SK-N-SH treated with all-trans-retinoic acid at 6 μM for 48 hours (cell line): Measurements from ENCODE around the gene ETNK2.

Experiments used
- ARNTL ChIP-seq: fragments of 450-650 bp; formaldehyde crosslinking; IDR thresholded peaks from 2 replicates; pipeline ENCODE4 v1.5.0; 2020; ENCODE audit warnings: low read depth, mild to moderate bottlenecking, moderate library complexity, borderline replicate concordance
- ESRRG ChIP-seq: fragments of 250-450 bp; sonication (Bioruptor Pico); IDR thresholded peaks from 2 replicates; pipeline ENCODE4 v1.6.1; 2021; ENCODE audit warnings: mild to moderate bottlenecking
- ISL1 ChIP-seq: fragments of 250-450 bp; sonication (Bioruptor Pico); IDR thresholded peaks from 2 replicates; pipeline ENCODE4 v2.1.2; 2022; ENCODE audit warnings: mild to moderate bottlenecking, moderate library complexity
- OSR1 ChIP-seq: fragments of 250-450 bp; sonication (Bioruptor Pico); IDR thresholded peaks from 2 replicates; pipeline ENCODE4 v1.8.0; 2022; ENCODE audit warnings: moderate library complexity, mild to moderate bottlenecking, inconsistent platforms
- PPARA ChIP-seq: fragments of 250-450 bp; sonication (Bioruptor Pico); IDR thresholded peaks from 2 replicates; pipeline ENCODE4 v1.5.0; 2020; ENCODE audit warnings: mild to moderate bottlenecking, borderline replicate concordance
- SNAI2 ChIP-seq: fragments of 250-450 bp; sonication (Bioruptor Pico); IDR thresholded peaks from 2 replicates; pipeline ENCODE4 v1.5.0; 2020; ENCODE audit warnings: mild to moderate bottlenecking, moderate library complexity
- TOX ChIP-seq: fragments of 250-450 bp; sonication (Bioruptor Pico); IDR thresholded peaks from 2 replicates; pipeline ENCODE4 v1.8.0; 2021; ENCODE audit warnings: mild to moderate bottlenecking, moderate library complexity, borderline replicate concordance
- ZC3H10 ChIP-seq: fragments of 250-450 bp; sonication (Bioruptor Pico); IDR thresholded peaks from 2 replicates; pipeline ENCODE4 v1.5.1; 2021; ENCODE audit warnings: mild to moderate bottlenecking, moderate library complexity
- ZFP3 ChIP-seq: fragments of 250-450 bp; sonication (Bioruptor Pico); IDR thresholded peaks from 2 replicates; pipeline ENCODE4 v1.5.0; 2020; ENCODE audit warnings: mild to moderate bottlenecking, moderate library complexity
- ZFP30 ChIP-seq: fragments of 450-650 bp; formaldehyde crosslinking; IDR thresholded peaks from 2 replicates; pipeline ENCODE4 v1.5.0; 2022; ENCODE audit warnings: mild to moderate bottlenecking, moderate library complexity
- ZNF565 ChIP-seq: fragments of 450-650 bp; formaldehyde crosslinking; conservative IDR thresholded peaks from 2 replicates; pipeline ENCODE4 v1.5.0; 2020; ENCODE audit warnings: low read depth, mild to moderate bottlenecking, moderate library complexity
- ZNF70 ChIP-seq: fragments of 450-650 bp; formaldehyde crosslinking; IDR thresholded peaks from 2 replicates; pipeline ENCODE4 v1.5.0; 2020; ENCODE audit warnings: mild to moderate bottlenecking, moderate library complexity
- TF ChIP-seq, protein P1 (sequence below): fragments of 250-450 bp; sonication (Bioruptor Pico); IDR thresholded peaks from 2 replicates; pipeline ENCODE4 v1.5.1; 2020; ENCODE audit warnings: low read depth, mild to moderate bottlenecking, moderate library complexity
- TF ChIP-seq, protein P2 (sequence below): fragments of 250-450 bp; sonication (Bioruptor Pico); IDR thresholded peaks from 2 replicates; pipeline ENCODE4 v1.5.1; 2021; ENCODE audit warnings: mild to moderate bottlenecking, moderate library complexity

DNA sequence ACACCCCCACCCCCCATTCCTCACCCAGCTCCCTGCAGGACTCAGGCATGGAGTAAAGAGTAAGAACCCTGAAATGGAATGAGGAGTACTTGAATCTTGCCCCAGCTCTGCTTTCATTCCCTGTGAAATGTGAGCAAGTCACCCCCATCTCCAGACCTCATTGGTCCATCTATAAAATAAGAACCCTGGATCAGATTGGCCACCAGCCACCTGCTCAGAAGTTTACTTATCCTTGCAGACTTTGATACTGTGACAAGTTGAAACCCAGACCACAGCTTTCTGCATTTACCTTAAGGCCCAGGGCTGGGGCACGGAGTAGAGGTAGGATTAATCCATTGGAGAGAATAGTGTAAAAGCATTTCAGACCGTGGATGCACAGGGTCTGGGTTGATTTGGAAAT is 42.2 kb upstream of the ETNK2 start:
- TF ChIP-seq, protein P1, sequence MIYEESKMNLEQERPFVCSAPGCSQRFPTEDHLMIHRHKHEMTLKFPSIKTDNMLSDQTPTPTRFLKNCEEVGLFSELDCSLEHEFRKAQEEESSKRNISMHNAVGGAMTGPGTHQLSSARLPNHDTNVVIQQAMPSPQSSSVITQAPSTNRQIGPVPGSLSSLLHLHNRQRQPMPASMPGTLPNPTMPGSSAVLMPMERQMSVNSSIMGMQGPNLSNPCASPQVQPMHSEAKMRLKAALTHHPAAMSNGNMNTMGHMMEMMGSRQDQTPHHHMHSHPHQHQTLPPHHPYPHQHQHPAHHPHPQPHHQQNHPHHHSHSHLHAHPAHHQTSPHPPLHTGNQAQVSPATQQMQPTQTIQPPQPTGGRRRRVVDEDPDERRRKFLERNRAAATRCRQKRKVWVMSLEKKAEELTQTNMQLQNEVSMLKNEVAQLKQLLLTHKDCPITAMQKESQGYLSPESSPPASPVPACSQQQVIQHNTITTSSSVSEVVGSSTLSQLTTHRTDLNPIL (CRISPR knock-in tag), result no peak
- TF ChIP-seq ZC3H10 (CRISPR knock-in tag) (no peak), SNAI2 (CRISPR knock-in tag) (no peak), ZFP30 (CRISPR knock-in tag) (no peak), ZNF70 (CRISPR knock-in tag) (no peak), ZFP3 (CRISPR knock-in tag) (no peak), ESRRG (CRISPR knock-in tag) (no peak), TOX (no peak), PPARA (CRISPR knock-in tag) (no peak), ISL1 (CRISPR knock-in tag) (no peak), ARNTL (CRISPR knock-in tag) (no peak), ZNF565 (CRISPR knock-in tag) (no peak), OSR1 (CRISPR knock-in tag) (no peak)
- TF ChIP-seq, protein P2, sequence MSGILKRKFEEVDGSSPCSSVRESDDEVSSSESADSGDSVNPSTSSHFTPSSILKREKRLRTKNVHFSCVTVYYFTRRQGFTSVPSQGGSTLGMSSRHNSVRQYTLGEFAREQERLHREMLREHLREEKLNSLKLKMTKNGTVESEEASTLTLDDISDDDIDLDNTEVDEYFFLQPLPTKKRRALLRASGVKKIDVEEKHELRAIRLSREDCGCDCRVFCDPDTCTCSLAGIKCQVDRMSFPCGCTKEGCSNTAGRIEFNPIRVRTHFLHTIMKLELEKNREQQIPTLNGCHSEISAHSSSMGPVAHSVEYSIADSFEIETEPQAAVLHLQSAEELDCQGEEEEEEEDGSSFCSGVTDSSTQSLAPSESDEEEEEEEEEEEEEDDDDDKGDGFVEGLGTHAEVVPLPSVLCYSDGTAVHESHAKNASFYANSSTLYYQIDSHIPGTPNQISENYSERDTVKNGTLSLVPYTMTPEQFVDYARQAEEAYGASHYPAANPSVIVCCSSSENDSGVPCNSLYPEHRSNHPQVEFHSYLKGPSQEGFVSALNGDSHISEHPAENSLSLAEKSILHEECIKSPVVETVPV, result no peak
